ENCODE results near the gene TASOR.

- TF ChIP-seq POLR2AphosphoS5 (IDR thresholded peaks at IDR 0.05; ENCODE audit: borderline replicate concordance, low read depth, low read length) (no peak), EZH2 (IDR thresholded peaks at IDR 0.05) (no peak)
These were observed 10.7 kb upstream of the TASOR start for GRCh38 chr3:56693750-56694149.
